Astrocyte of the hippocampus (primary cell): Measurements from ENCODE around the gene KAZN.

Experiments
- DNase-seq: peaks from one replicate; pipeline ENCODE4 v3.0.0; 2011; ENCODE audit warnings: low read depth, low spot score

The KAZN gene

GRCh38 chr1:15081102-15081501 is 482.6 kb downstream of the KAZN start:
- DNase-seq: no peak

GRCh38 chr1:15083578-15083977 is 485.1 kb downstream of the KAZN start:
- DNase-seq: no peak

GRCh38 chr1:15088281-15088971 is 489.9 kb downstream of the KAZN start:
- peak; percentile 70 for DNase-seq

- peak; percentile 42 for DNase-seq
Observed at GRCh38 chr1:15089258-15089992, 490.9 kb downstream of the KAZN start.

- peak; percentile 52 for DNase-seq
Observed at GRCh38 chr1:15090373-15090772, 491.9 kb downstream of the KAZN start.

GRCh38 chr1:15094056-15094455 is 495.6 kb downstream of the KAZN start:
- DNase-seq: no peak

GRCh38 chr1:15094719-15095495 is 496.4 kb downstream of the KAZN start:
- DNase-seq: no peak

GRCh38 chr1:15095496-15095875 is 497.0 kb downstream of the KAZN start:
- DNase-seq: no peak

GRCh38 chr1:15096293-15096692 is 497.8 kb downstream of the KAZN start:
- no peak for DNase-seq

- no peak for DNase-seq
Observed at GRCh38 chr1:15098176-15099125, 500.0 kb downstream of the KAZN start.

- DNase-seq: no peak
Observed at GRCh38 chr1:15099441-15100120, 501.1 kb downstream of the KAZN start.

GRCh38 chr1:15100121-15100879 is 501.8 kb downstream of the KAZN start:
- DNase-seq: peak; percentile 73

GRCh38 chr1:15100880-15101760 is 502.6 kb downstream of the KAZN start:
- DNase-seq: no peak

- DNase-seq: no peak
Observed at GRCh38 chr1:15101801-15102200, 503.3 kb downstream of the KAZN start.

- no peak for DNase-seq
Observed at GRCh38 chr1:15102646-15103045, 504.2 kb downstream of the KAZN start.

- DNase-seq: no peak
Observed at GRCh38 chr1:15103211-15103610, 504.7 kb downstream of the KAZN start.

- DNase-seq: no peak
Observed at GRCh38 chr1:15103906-15104305, 505.4 kb downstream of the KAZN start.

GRCh38 chr1:15104768-15105167 is 506.3 kb downstream of the KAZN start:
- no peak for DNase-seq

- DNase-seq: peak; percentile 29
Observed at GRCh38 chr1:15106608-15107007, 508.1 kb downstream of the KAZN start.
